T-cell (primary cell): ENCODE data around the gene ACTR1B. TPM values are rescaled to one million over a fixed set of nuclear protein-coding genes. Genes with fewer than 3 reads are reported as not detected.
"Not testable (repeated sequence)": the region's sequence is repeated elsewhere in the genome, so short reads cannot be mapped to it uniquely, and the experiment has no call there.

Experiments
- ATAC-seq, 4 experiments: fragments of 200-7000 bp in 3 of 4; fragments of 150-1000 bp in 1 of 4; cut with Tn5 transposase; replicated peaks in 1 of 4; 1 replicate in 3 of 4; 2 replicates in 1 of 4; pipeline ENCODE4 v1.10.0; 2021; ENCODE audit warnings: moderate library complexity in 3 of 4, mild to moderate bottlenecking in 2 of 4, moderate number of reproducible peaks in 1 of 4
- CTCF ChIA-PET, 2 donors: fragments of 300-600 bp; sonication (Branson Sonifier 250); formaldehyde crosslinking; loops; one replicate each; lab custom pipeline; 2022; ENCODE audit warnings: antibody characterized with exemption in 2 of 2; lab: Charles Lee
- POLR2A ChIA-PET, 2 donors: fragments of 300-600 bp; sonication (Branson Sonifier 250); formaldehyde crosslinking; loops; one replicate each; lab custom pipeline; 2022; ENCODE audit warnings: antibody characterized with exemption in 2 of 2; lab: Charles Lee
- DNase-seq, 35 experiments: peaks; one replicate each; pipeline versions ENCODE4 v3.0.0 to v3.0.0-alpha.2; 2013 to 2023
- H3K27ac ChIP-seq: one replicate; pipeline ENCODE4 v1.5.1; 2013; ENCODE audit warnings: low read length
- H3K27me3 ChIP-seq, 2 experiments: replicated peaks in 1 of 2; 1 replicate in 1 of 2; 2 replicates in 1 of 2; pipeline versions ENCODE4 v1.6.1 to v1.7.0; 2013; ENCODE audit warnings: low read length in 1 of 2, mixed read lengths in 1 of 2; ENCODE audit not compliant: control insufficient read depth in 2 of 2, insufficient read depth in 2 of 2; ENCODE audit errors: extremely low read depth in 1 of 2
- H3K36me3 ChIP-seq, 2 donors: 1 replicate in 1 of 2; 2 replicates in 1 of 2; pipeline versions ENCODE4 v1.6.1 to v1.7.0; 2013; ENCODE audit warnings: low read length in 1 of 2; ENCODE audit not compliant: control insufficient read depth in 2 of 2, insufficient read depth in 1 of 2; ENCODE audit errors: extremely low read depth in 1 of 2
- H3K4me1 ChIP-seq, 2 experiments: 1 replicate in 1 of 2; 2 replicates in 1 of 2; pipeline versions ENCODE4 v1.6.1 to v1.7.0; 2013; ENCODE audit warnings: low read length in 2 of 2, mixed read lengths in 1 of 2; ENCODE audit not compliant: insufficient read depth in 2 of 2, control insufficient read depth in 1 of 2; ENCODE audit errors: extremely low read depth in 1 of 2
- H3K4me3 ChIP-seq, 2 donors: 1 replicate in 1 of 2; 2 replicates in 1 of 2; pipeline versions ENCODE4 v1.5.1 to v1.7.0; 2013; ENCODE audit warnings: mild to moderate bottlenecking in 2 of 2, low read length in 1 of 2, moderate library complexity in 1 of 2; ENCODE audit not compliant: control insufficient read depth in 1 of 2; ENCODE audit errors: extremely low read depth in 1 of 2
- H3K9me3 ChIP-seq: 2 replicates; pipeline ENCODE4 v1.7.0; 2013
- H3K27ac Mint-ChIP-seq, 2 donors: one replicate each; pipeline ENCODE4 v1.8.0; 2020 to 2021; ENCODE audit warnings: mild to moderate bottlenecking in 2 of 2, mixed read lengths in 2 of 2
- H3K27me3 Mint-ChIP-seq, 2 donors: one replicate each; pipeline ENCODE4 v1.8.0; 2021 to 2022; ENCODE audit warnings: mixed read lengths in 2 of 2
- H3K36me3 Mint-ChIP-seq: one replicate; pipeline ENCODE4 v1.8.0; 2021; ENCODE audit warnings: mixed read lengths
- H3K4me1 Mint-ChIP-seq, 3 donors: one replicate each; pipeline ENCODE4 v1.8.0; 2020 to 2022; ENCODE audit warnings: mixed read lengths in 3 of 3, mild to moderate bottlenecking in 1 of 3
- H3K4me3 Mint-ChIP-seq, 3 donors: one replicate each; pipeline ENCODE4 v1.8.0; 2020 to 2022; ENCODE audit warnings: mild to moderate bottlenecking in 3 of 3, mixed read lengths in 3 of 3, moderate library complexity in 3 of 3
- H3K9me3 Mint-ChIP-seq, 3 donors: one replicate each; pipeline ENCODE4 v1.8.0; 2020 to 2022; ENCODE audit warnings: mixed read lengths in 3 of 3
- WGBS: methylation state at CpG from one replicate; pipeline ENCODE4 v1.1.5; 2013; ENCODE audit warnings: missing lambda C conversion rate; ENCODE audit not compliant: insufficient coverage; 5-methylcytosine and 5-hydroxymethylcytosine counted together
- total RNA-seq, 35 experiments: library from RNA in 6 of 35; stranded (reverse) in 6 of 35; fragments of 120-200 nt in 1 of 35; gene quantifications; one replicate each; pipeline versions ENCODE4 v1.2.1 to v1.2.4 and lab custom pipeline; 2013 to 2026

ACTR1B gene
- total RNA-seq (100 to 1,000 TPM in 3 of 5 donors, 10 to 100 TPM in 2; 86.3 to 124 (median 101) TPM), total RNA-seq (lab: John Stamatoyannopoulos, UW) (78.2 to 164 (median 122) reads per million in 29 experiments)
- total RNA-seq (2013): 72.4 TPM

- Histone ChIP-seq H3K27ac (peak within 1 kb of the TSS; percentile 96), H3K36me3 (peaks cover 7 to 17% of the 10 kb centered on the region in 2 donors), H3K9me3 (no peaks in the 10 kb centered on the region), H3K4me1 (peaks cover 6 to 40% of the 10 kb centered on the region in 2 experiments), H3K4me3 (peak within 1 kb of the TSS; percentile 67 to 92), H3K27me3 (no peaks in the 10 kb centered on the region)
- peaks cover 32 to 35% (median 32%) of the 10 kb centered on the region in 3 donors for H3K4me1 Mint-ChIP-seq
- H3K36me3 Mint-ChIP-seq: peaks cover 5% of the 10 kb centered on the region
- H3K27ac Mint-ChIP-seq: peak within 1 kb of the TSS; percentile 95 to 98
- CTCF ChIA-PET: interaction anchor here in 1 of 2 donors (0.8 to 4.2 kb wide), 8 partner anchors 14 to 79 kb away, joined by 3 to 38 read pairs (median 10); partner anchors contain the start of gene COX5B
- DNase-seq: peak; percentile 89 to 99 (median 97)
- H3K4me3 Mint-ChIP-seq: peak within 1 kb of the TSS; percentile 90 to 95 (median 95)
- 0% methylated on average over 51 of the region's 60 CpGs for WGBS
- no peaks in the 10 kb centered on the region for H3K9me3 Mint-ChIP-seq
- POLR2A ChIA-PET: interaction anchor here (0.7 to 4.2 kb wide), 4 partner anchors 16 to 796 kb away, joined by 3 to 45 read pairs (median 4); partner anchors contain the start of gene COX5B (in 2 of the 2)
- H3K27me3 Mint-ChIP-seq: no peaks in the 10 kb centered on the region
- ATAC-seq: peak; percentile 88 to 95 (median 92)
These were observed at the start of gene ACTR1B for GRCh38 chr2:97663962-97664635. TSS of gene ACTR1B (minus strand) at chr2:97664044. CDS start at chr2:97663890, 154 bp downstream.

GRCh38 chr2:97712693-97713295 lies 49.0 kb upstream of the ACTR1B start:
- H3K4me1 Mint-ChIP-seq: peaks cover 70 to 83% (median 78%) of the 10 kb centered on the region in 3 donors
- DNase-seq: peak in 3 of 35 experiments; percentile 22 to 66 (median 40)
- ATAC-seq: peak; percentile 6 to 21 (median 12)
- Histone ChIP-seq H3K27ac (peak overlapping the region; percentile 89), H3K9me3 (no peaks in the 10 kb centered on the region), H3K27me3 (peaks cover 0 to 9% of the 10 kb centered on the region in 2 experiments), H3K4me1 (peaks cover 46 to 77% of the 10 kb centered on the region in 2 experiments), H3K4me3 (peak overlapping the region; percentile 89 to 91), H3K36me3 (peaks cover 5 to 23% of the 10 kb centered on the region in 2 donors)
- H3K36me3 Mint-ChIP-seq: peaks cover 32% of the 10 kb centered on the region
- peak overlapping the region; percentile 100 for H3K27ac Mint-ChIP-seq
- no peaks in the 10 kb centered on the region for H3K27me3 Mint-ChIP-seq
- no peaks in the 10 kb centered on the region for H3K9me3 Mint-ChIP-seq
- POLR2A ChIA-PET: no interaction called here
- 14% methylated on average over 7 of the region's 11 CpGs for WGBS
- H3K4me3 Mint-ChIP-seq: peak overlapping the region; percentile 93 to 98 (median 94)
- CTCF ChIA-PET: interaction anchor here (0.6 to 1.3 kb wide), 8 partner anchors 8 to 67 kb away, joined by 3 to 4 read pairs (median 3); partner anchors contain the start of gene COX5B (in 1 of the 2)

GRCh38 chr2:97712175-97712574 lies 48.3 kb upstream of the ACTR1B start:
- Histone ChIP-seq H3K4me3 (peak overlapping the region in 1 of 2 donors; percentile 89), H3K27ac (peak overlapping the region; percentile 89), H3K36me3 (peaks cover 5 to 23% of the 10 kb centered on the region in 2 donors), H3K4me1 (peaks cover 40 to 71% of the 10 kb centered on the region in 2 experiments), H3K27me3 (peaks cover 0 to 12% of the 10 kb centered on the region in 2 experiments)
- POLR2A ChIA-PET, H3K27me3 Mint-ChIP-seq, H3K9me3 Mint-ChIP-seq, H3K9me3 ChIP-seq, ATAC-seq, DNase-seq: not testable (repeated sequence)
- Mint-ChIP-seq H3K4me3 (peak overlapping the region; percentile 70 to 98 (median 93)), H3K36me3 (peaks cover 32% of the 10 kb centered on the region), H3K4me1 (peaks cover 64 to 76% (median 72%) of the 10 kb centered on the region in 3 donors), H3K27ac (peak overlapping the region; percentile 100)
- CTCF ChIA-PET: interaction anchor here (0.6 to 1.3 kb wide), 5 partner anchors 13 to 66 kb away, joined by 3 to 4 read pairs (median 3); partner anchors contain the start of gene COX5B (in 1 of the 2)
- WGBS: 96% methylated on average over 6 of the region's 9 CpGs

- DNase-seq (no peak), ATAC-seq (no peak)
- Mint-ChIP-seq H3K27me3 (no peaks in the 10 kb centered on the region), H3K27ac (peak overlapping the region; percentile 100), H3K9me3 (no peaks in the 10 kb centered on the region), H3K4me3 (peak overlapping the region in 1 of 3 donors; percentile 93), H3K36me3 (peaks cover 25% of the 10 kb centered on the region), H3K4me1 (peaks cover 56 to 68% (median 64%) of the 10 kb centered on the region in 3 donors)
- ChIA-PET CTCF (interaction anchor here (0.6 to 3.5 kb wide), 2 partner anchors 11 to 12 kb away, joined by 3 to 14 read pairs; no protein-coding TSS in a partner anchor), POLR2A (no interaction called here)
- Histone ChIP-seq H3K4me1 (peaks cover 33 to 62% of the 10 kb centered on the region in 2 experiments), H3K27me3 (peaks cover 0 to 12% of the 10 kb centered on the region in 2 experiments), H3K4me3 (no peak overlapping the region), H3K27ac (peak overlapping the region; percentile 26), H3K36me3 (peaks cover 5 to 16% of the 10 kb centered on the region in 2 donors), H3K9me3 (no peaks in the 10 kb centered on the region)
- WGBS: no CpG with 5 or more reads among the region's 6 CpGs
These were observed 47.5 kb upstream of the ACTR1B start for GRCh38 chr2:97711394-97711711.

- no peaks in the 10 kb centered on the region for H3K36me3 ChIP-seq
- peaks cover 0 to 12% of the 10 kb centered on the region in 2 experiments for H3K27me3 ChIP-seq
- POLR2A ChIA-PET: interaction anchor here in 1 of 2 donors (0.6 kb wide), 1 partner anchor 771 kb away, joined by 3 read pairs; no protein-coding TSS in a partner anchor
- Mint-ChIP-seq H3K27me3 (no peaks in the 10 kb centered on the region), H3K36me3 (peaks cover 2% of the 10 kb centered on the region), H3K4me3 (no peak overlapping the region), H3K4me1 (peaks cover 38 to 41% (median 38%) of the 10 kb centered on the region in 3 donors), H3K27ac (no peak overlapping the region), H3K9me3 (no peaks in the 10 kb centered on the region)
- CTCF ChIA-PET: interaction anchor here (0.6 to 3.5 kb wide), 7 partner anchors 9 to 118 kb away, joined by 3 to 14 read pairs (median 3); no protein-coding TSS in a partner anchor
- no peaks in the 10 kb centered on the region for H3K9me3 ChIP-seq
- no peak for DNase-seq
- H3K4me1 ChIP-seq: peaks cover 15 to 40% of the 10 kb centered on the region in 2 experiments
- H3K4me3 ChIP-seq: no peak overlapping the region
- no peak overlapping the region for H3K27ac ChIP-seq
- ATAC-seq: no peak
- WGBS: 92% methylated on average over 2 of the region's 8 CpGs
These were observed 44.8 kb upstream of the ACTR1B start for GRCh38 chr2:97708608-97709007.

- no peak overlapping the region for H3K27ac ChIP-seq
- no peaks in the 10 kb centered on the region for H3K27me3 Mint-ChIP-seq
- ATAC-seq: no peak
- H3K36me3 Mint-ChIP-seq: no peaks in the 10 kb centered on the region
- 78% methylated on average over 4 of the region's 4 CpGs for WGBS
- peaks cover 0 to 12% of the 10 kb centered on the region in 2 experiments for H3K27me3 ChIP-seq
- peaks cover 13 to 35% of the 10 kb centered on the region in 2 experiments for H3K4me1 ChIP-seq
- H3K27ac Mint-ChIP-seq: no peak overlapping the region
- ChIA-PET POLR2A (interaction anchor here in 1 of 2 donors (0.6 kb wide), 1 partner anchor 772 kb away, joined by 3 read pairs; no protein-coding TSS in a partner anchor), CTCF (interaction anchor here (0.6 to 3.5 kb wide), 3 partner anchors 9 to 99 kb away, joined by 3 to 14 read pairs (median 3); no protein-coding TSS in a partner anchor)
- H3K36me3 ChIP-seq: no peaks in the 10 kb centered on the region
- peaks cover 32 to 35% (median 33%) of the 10 kb centered on the region in 3 donors for H3K4me1 Mint-ChIP-seq
- no peaks in the 10 kb centered on the region for H3K9me3 ChIP-seq
- no peak overlapping the region for H3K4me3 ChIP-seq
- H3K9me3 Mint-ChIP-seq: no peaks in the 10 kb centered on the region
- no peak overlapping the region for H3K4me3 Mint-ChIP-seq
- no peak for DNase-seq
These were observed 44.2 kb upstream of the ACTR1B start for GRCh38 chr2:97708048-97708380.
